Hepatocyte (in vitro differentiated cells): ENCODE measurements around the gene MTAP. TPM values are rescaled to one million over a fixed set of nuclear protein-coding genes. Genes with fewer than 3 reads are reported as not detected.

Source experiments
- DNase-seq: peaks from one replicate; pipeline ENCODE4 v3.0.0-alpha.2; 2016; ENCODE audit warnings: low spot score
- H2AFZ ChIP-seq: fragments of 200-600 bp; sonication (generic); 2 replicates; pipeline ENCODE4 v1.6.0; 2016; ENCODE audit warnings: antibody characterized with exemption, mild to moderate bottlenecking
- H3K27ac ChIP-seq: fragments of 200-600 bp; sonication (generic); 2 replicates; pipeline ENCODE4 v1.5.1; 2016; ENCODE audit warnings: mild to moderate bottlenecking
- H3K27me3 ChIP-seq: fragments of 200-600 bp; sonication (generic); 2 replicates; pipeline ENCODE4 v1.6.1; 2016
- H3K36me3 ChIP-seq: fragments of 200-600 bp; sonication (generic); replicated peaks from 2 replicates; pipeline ENCODE4 v1.5.1; 2016; ENCODE audit warnings: low read depth; ENCODE audit not compliant: insufficient read depth
- H3K4me1 ChIP-seq: fragments of 200-600 bp; sonication (generic); 2 replicates; pipeline ENCODE4 v1.5.1; 2016; ENCODE audit warnings: mild to moderate bottlenecking, moderate library complexity; ENCODE audit not compliant: insufficient read depth
- H3K4me2 ChIP-seq: fragments of 200-600 bp; sonication (generic); 2 replicates; pipeline ENCODE4 v1.6.0; 2016
- H3K4me3 ChIP-seq: fragments of 200-600 bp; sonication (generic); 2 replicates; pipeline ENCODE4 v1.5.1; 2016; ENCODE audit warnings: mild to moderate bottlenecking
- H3K79me2 ChIP-seq: fragments of 200-600 bp; sonication (generic); 2 replicates; pipeline ENCODE4 v1.6.0; 2017; ENCODE audit warnings: mild to moderate bottlenecking
- H3K9me2 ChIP-seq: fragments of 200-600 bp; sonication (generic); replicated peaks from 2 replicates; pipeline ENCODE4 v1.6.0; 2017; ENCODE audit warnings: mild to moderate bottlenecking; ENCODE audit not compliant: insufficient read depth
- H3K9me3 ChIP-seq: fragments of 200-600 bp; sonication (generic); 2 replicates; pipeline ENCODE4 v1.5.1; 2016; ENCODE audit warnings: low read depth, mild to moderate bottlenecking
- H4K20me1 ChIP-seq: fragments of 200-600 bp; sonication (generic); 2 replicates; pipeline ENCODE4 v1.6.0; 2016; ENCODE audit warnings: mild to moderate bottlenecking; ENCODE audit not compliant: insufficient read depth, poor library complexity, severe bottlenecking
- EZH2 ChIP-seq: fragments of 200-600 bp; sonication (generic); IDR thresholded peaks from 2 replicates; pipeline ENCODE4 v1.6.1; 2016; ENCODE audit warnings: antibody characterized with exemption, mild to moderate bottlenecking, borderline replicate concordance
- EZH2phosphoT487 ChIP-seq: fragments of 200-600 bp; sonication (generic); IDR thresholded peaks from one replicate; pipeline ENCODE4 v1.6.1; 2018; ENCODE audit warnings: antibody characterized with exemption, mild to moderate bottlenecking, low read depth, moderate library complexity; ENCODE audit not compliant: unreplicated experiment, severe bottlenecking
- WGBS: methylation state at CpG from one replicate; pipeline ENCODE4 v1.1.6; 2016; ENCODE audit warnings: low lambda C conversion rate; ENCODE audit errors: missing lambda C conversion rate; 5-methylcytosine and 5-hydroxymethylcytosine counted together
- polyA plus RNA-seq: library from polyadenylated mRNA; unstranded; fragments of >200 nt; fragmentation: Nextera tagmentation; extraction: Ambion mirVana; gene quantifications from 2 replicates; pipeline ENCODE4 v1.2.1, GENCODE V29; 2016
- total RNA-seq: library from RNA; depleted of rRNA; stranded (reverse); fragments of >200 nt; gene quantifications from 2 replicates; pipeline ENCODE4 v1.2.3, GENCODE V29; 2014
- TF ChIP-seq, protein P1 (sequence below): fragments of 200-600 bp; sonication (generic); IDR thresholded peaks from 2 replicates; pipeline ENCODE4 v1.5.1; 2016; ENCODE audit warnings: antibody characterized with exemption, mild to moderate bottlenecking; ENCODE audit not compliant: poor library complexity

MTAP gene
- total RNA-seq (18.9 and 38.8 TPM in 2 replicates), polyA plus RNA-seq (15.9 and 21.2 TPM in 2 replicates)

DNA sequence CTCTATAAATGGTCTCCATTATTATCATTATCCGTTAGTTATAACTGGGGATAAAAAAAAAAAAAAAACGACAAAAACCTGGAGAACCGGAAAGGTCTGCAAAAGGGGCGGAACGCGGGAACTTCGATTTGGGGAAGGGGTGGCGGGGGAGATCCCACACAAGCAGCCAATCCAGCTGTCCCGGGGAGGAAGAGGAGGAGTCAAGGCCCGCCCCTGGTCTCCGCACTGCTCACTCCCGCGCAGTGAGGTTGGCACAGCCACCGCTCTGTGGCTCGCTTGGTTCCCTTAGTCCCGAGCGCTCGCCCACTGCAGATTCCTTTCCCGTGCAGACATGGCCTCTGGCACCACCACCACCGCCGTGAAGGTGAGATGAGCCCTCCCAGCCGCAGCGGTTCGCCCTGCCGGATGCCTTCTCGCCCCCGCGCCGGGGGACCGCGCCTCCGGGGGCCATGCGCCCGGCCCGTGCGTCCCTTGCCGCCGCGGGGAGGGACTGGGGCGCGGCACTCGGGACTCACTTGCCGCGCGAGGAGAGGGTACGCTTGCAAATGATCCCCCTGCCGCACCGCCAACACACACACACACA is at the start of gene MTAP:
Gene MTAP (plus strand): TSS at position 219 of the 583 bp plus-strand sequence. CDS start 113 bp downstream, at position 332.
- TF ChIP-seq, protein P1, sequence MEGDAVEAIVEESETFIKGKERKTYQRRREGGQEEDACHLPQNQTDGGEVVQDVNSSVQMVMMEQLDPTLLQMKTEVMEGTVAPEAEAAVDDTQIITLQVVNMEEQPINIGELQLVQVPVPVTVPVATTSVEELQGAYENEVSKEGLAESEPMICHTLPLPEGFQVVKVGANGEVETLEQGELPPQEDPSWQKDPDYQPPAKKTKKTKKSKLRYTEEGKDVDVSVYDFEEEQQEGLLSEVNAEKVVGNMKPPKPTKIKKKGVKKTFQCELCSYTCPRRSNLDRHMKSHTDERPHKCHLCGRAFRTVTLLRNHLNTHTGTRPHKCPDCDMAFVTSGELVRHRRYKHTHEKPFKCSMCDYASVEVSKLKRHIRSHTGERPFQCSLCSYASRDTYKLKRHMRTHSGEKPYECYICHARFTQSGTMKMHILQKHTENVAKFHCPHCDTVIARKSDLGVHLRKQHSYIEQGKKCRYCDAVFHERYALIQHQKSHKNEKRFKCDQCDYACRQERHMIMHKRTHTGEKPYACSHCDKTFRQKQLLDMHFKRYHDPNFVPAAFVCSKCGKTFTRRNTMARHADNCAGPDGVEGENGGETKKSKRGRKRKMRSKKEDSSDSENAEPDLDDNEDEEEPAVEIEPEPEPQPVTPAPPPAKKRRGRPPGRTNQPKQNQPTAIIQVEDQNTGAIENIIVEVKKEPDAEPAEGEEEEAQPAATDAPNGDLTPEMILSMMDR: no peak
- no peak for TF ChIP-seq EZH2
- no peak for TF ChIP-seq EZH2phosphoT487
- Histone ChIP-seq H3K36me3 (no peaks in the 10 kb centered on the region), H3K27ac (peak within 1 kb of the TSS; percentile 91), H3K79me2 (peaks cover 44% of the 10 kb centered on the region), H3K4me1 (peaks cover 8% of the 10 kb centered on the region), H3K4me2 (peak within 1 kb of the TSS; percentile 95), H3K4me3 (peak within 1 kb of the TSS; percentile 80), H4K20me1 (peaks cover 10% of the 10 kb centered on the region), H3K27me3 (peaks cover 4% of the 10 kb centered on the region), H2AFZ (peak within 1 kb of the TSS; percentile 80), H3K9me3 (no peaks in the 10 kb centered on the region), H3K9me2 (no peaks in the 10 kb centered on the region)
- under 1% methylated on average over 25 of the region's 48 CpGs for WGBS
- DNase-seq: peak; percentile 92

DNA sequence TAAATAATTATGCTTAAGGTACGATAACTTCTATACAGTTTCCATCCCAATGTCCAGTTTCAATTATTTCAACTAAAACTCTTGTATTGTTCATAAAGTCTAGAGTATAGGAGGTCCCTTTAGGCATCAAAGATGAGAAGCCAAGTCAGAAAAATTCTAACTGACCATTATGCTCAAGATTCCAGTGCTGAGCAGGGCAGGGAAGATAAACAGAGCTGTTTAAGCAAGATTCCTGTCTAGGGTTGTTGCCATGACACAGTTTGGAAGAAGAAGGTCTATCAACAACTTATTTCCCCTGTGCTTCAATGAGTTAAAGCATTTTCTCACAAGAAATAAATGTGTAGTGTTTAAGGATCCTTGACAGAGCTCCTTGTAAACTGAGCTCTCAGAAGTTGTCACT is 48.9 kb upstream of the MTAP start:
- Histone ChIP-seq H3K27me3 (no peaks in the 10 kb centered on the region), H3K9me3 (no peaks in the 10 kb centered on the region), H2AFZ (no peak overlapping the region), H3K27ac (no peak overlapping the region), H3K4me2 (no peak overlapping the region), H3K4me3 (no peak overlapping the region), H3K36me3 (no peaks in the 10 kb centered on the region), H3K4me1 (no peaks in the 10 kb centered on the region), H3K9me2 (no peaks in the 10 kb centered on the region), H4K20me1 (no peaks in the 10 kb centered on the region), H3K79me2 (no peaks in the 10 kb centered on the region)
- WGBS: 96% methylated on average over 1 of the region's 1 CpG
- TF ChIP-seq EZH2: no peak
- TF ChIP-seq EZH2phosphoT487: no peak
- TF ChIP-seq, protein P1: no peak
- DNase-seq: no peak

DNA sequence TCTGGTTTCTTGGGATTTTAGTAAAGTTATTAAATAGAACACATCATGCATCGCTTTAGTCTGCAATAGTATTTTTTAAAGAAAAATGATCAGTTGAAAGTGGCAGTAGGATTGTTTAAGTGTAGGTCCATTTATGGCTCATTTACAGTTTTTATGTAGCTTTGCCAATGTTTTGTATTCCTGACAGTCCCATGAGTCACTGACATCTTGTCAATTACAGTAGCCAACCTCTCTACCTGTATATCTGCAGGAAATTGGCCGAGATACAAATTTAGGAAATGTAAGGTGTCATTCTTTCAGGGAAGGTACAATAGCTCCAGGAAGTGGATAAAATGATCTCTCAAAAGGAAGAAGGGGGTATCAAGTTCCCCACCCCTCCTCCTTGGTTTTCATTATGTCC is 47.7 kb upstream of the MTAP start:
- 80% methylated on average over 2 of the region's 2 CpGs for WGBS
- no peak for TF ChIP-seq EZH2
- TF ChIP-seq, protein P1: no peak
- TF ChIP-seq EZH2phosphoT487: no peak
- Histone ChIP-seq H3K27ac (no peak overlapping the region), H3K9me3 (no peaks in the 10 kb centered on the region), H3K36me3 (no peaks in the 10 kb centered on the region), H2AFZ (no peak overlapping the region), H3K4me3 (no peak overlapping the region), H3K27me3 (no peaks in the 10 kb centered on the region), H3K79me2 (no peaks in the 10 kb centered on the region), H3K9me2 (no peaks in the 10 kb centered on the region), H3K4me2 (no peak overlapping the region), H4K20me1 (no peaks in the 10 kb centered on the region), H3K4me1 (no peaks in the 10 kb centered on the region)
- DNase-seq: no peak
